Liver (tissue), 9 donors: ENCODE data around the gene KIF3B. TPM values are rescaled to one million over a fixed set of nuclear protein-coding genes. Genes with fewer than 3 reads are reported as not detected.

ENCODE experiments used
- DNase-seq: peaks from one replicate; pipeline ENCODE4 v3.0.0-alpha.2; 2017; ENCODE audit warnings: low spot score
- H3K27ac ChIP-seq, 2 donors: one replicate each; pipeline ENCODE4 v1.7.0; 2013; ENCODE audit warnings: inconsistent platforms in 2 of 2, low read length in 2 of 2, control low read depth in 1 of 2, low read depth in 1 of 2, mild to moderate bottlenecking in 1 of 2
- H3K27me3 ChIP-seq, 4 donors: one replicate each; pipeline versions ENCODE4 v1.6.1 to v1.7.0; 2013; ENCODE audit warnings: low read length in 3 of 4, inconsistent platforms in 1 of 4, mild to moderate bottlenecking in 1 of 4, moderate library complexity in 1 of 4; ENCODE audit not compliant: control insufficient read depth in 4 of 4, insufficient read depth in 4 of 4
- H3K36me3 ChIP-seq, 4 donors: one replicate each; pipeline versions ENCODE4 v1.6.1 to v1.7.0; 2013; ENCODE audit warnings: low read length in 3 of 4, mild to moderate bottlenecking in 3 of 4, low read depth in 1 of 4, moderate library complexity in 1 of 4; ENCODE audit not compliant: control insufficient read depth in 4 of 4, insufficient read depth in 3 of 4
- H3K4me1 ChIP-seq, 4 donors: one replicate each; pipeline versions ENCODE4 v1.6.1 to v1.7.0; 2013; ENCODE audit warnings: low read length in 3 of 4, mild to moderate bottlenecking in 3 of 4, moderate library complexity in 1 of 4; ENCODE audit not compliant: control insufficient read depth in 4 of 4, insufficient read depth in 4 of 4
- H3K4me3 ChIP-seq, 3 donors: one replicate each; pipeline versions ENCODE4 v1.6.1 to v1.7.0; 2013; ENCODE audit warnings: low read length in 3 of 3, control low read depth in 1 of 3, low read depth in 1 of 3, mild to moderate bottlenecking in 1 of 3
- H3K9ac ChIP-seq, 2 donors: one replicate each; pipeline ENCODE4 v1.7.0; 2013; ENCODE audit warnings: low read length in 2 of 2, mild to moderate bottlenecking in 2 of 2, moderate library complexity in 2 of 2, control low read depth in 1 of 2, low read depth in 1 of 2
- H3K9me3 ChIP-seq, 4 donors: one replicate each; pipeline versions ENCODE4 v1.6.1 to v1.7.0; 2013; ENCODE audit warnings: low read length in 3 of 4; ENCODE audit not compliant: control insufficient read depth in 4 of 4
- FOXA1 ChIP-seq: IDR thresholded peaks from 2 replicates; pipeline ENCODE4 v1.6.1; 2016; ENCODE audit warnings: antibody characterized with exemption
- FOXA2 ChIP-seq: IDR thresholded peaks from 2 replicates; pipeline ENCODE4 v1.6.1; 2016; ENCODE audit warnings: antibody characterized with exemption
- JUND ChIP-seq, 2 donors: IDR thresholded peaks; 2 replicates each; pipeline ENCODE4 v1.6.1; 2016; ENCODE audit warnings: antibody characterized with exemption in 2 of 2
- NR2F2 ChIP-seq: IDR thresholded peaks from 2 replicates; pipeline ENCODE4 v1.6.1; 2016; ENCODE audit warnings: antibody characterized with exemption
- RAD21 ChIP-seq, 2 donors: IDR thresholded peaks; 2 replicates each; pipeline ENCODE4 v1.6.1; 2016; ENCODE audit warnings: antibody characterized with exemption in 2 of 2, mild to moderate bottlenecking in 2 of 2
- SP1 ChIP-seq: IDR thresholded peaks from 2 replicates; pipeline ENCODE4 v1.6.1; 2018; ENCODE audit warnings: antibody characterized with exemption, mild to moderate bottlenecking
- TAF1 ChIP-seq: conservative IDR thresholded peaks from 2 replicates; pipeline ENCODE4 v1.6.1; 2016; ENCODE audit warnings: antibody characterized with exemption, mild to moderate bottlenecking
- YY1 ChIP-seq: IDR thresholded peaks from 2 replicates; pipeline ENCODE4 v1.6.1; 2016; ENCODE audit warnings: antibody characterized with exemption, mild to moderate bottlenecking
- WGBS: extraction: QIAGEN DNeasy Blood & Tissue Kit; methylation state at CpG from one replicate; pipeline ENCODE4 v1.1.7; 2013; 5-methylcytosine and 5-hydroxymethylcytosine counted together
- polyA plus RNA-seq, 2 donors: library from polyadenylated mRNA; stranded (reverse) in 1 of 2; unstranded in 1 of 2; fragments of 200-250 nt in 1 of 2; fragments of >200 nt in 1 of 2; fragmentation: Nextera tagmentation in 1 of 2; extraction: Ambion mirVana in 1 of 2; gene quantifications; one replicate each; pipeline versions ENCODE4 v1.2.1 to v1.2.3, GENCODE V29; 2013 to 2015
- total RNA-seq, 2 donors: library from RNA; depleted of rRNA; stranded (reverse); fragments of >200 nt; gene quantifications; one replicate each; pipeline ENCODE4 v1.2.3, GENCODE V29; 2014
- TF ChIP-seq, protein P1 (sequence below): IDR thresholded peaks from 2 replicates; pipeline ENCODE4 v1.6.1; 2016; ENCODE audit warnings: antibody characterized with exemption
- TF ChIP-seq, protein P2 (sequence below): IDR thresholded peaks from 2 replicates; pipeline ENCODE4 v1.6.1; 2016; ENCODE audit warnings: antibody characterized with exemption
- TF ChIP-seq, protein P3 (sequence below): IDR thresholded peaks from 2 replicates; pipeline ENCODE4 v1.6.1; 2016; ENCODE audit warnings: antibody characterized with exemption
- TF ChIP-seq, protein P4 (sequence below): fragments of 150-350 bp; IDR thresholded peaks from 2 replicates; pipeline ENCODE4 v1.5.1; 2017; ENCODE audit warnings: improper control_type of control experiment, low read depth, low read length; ENCODE audit not compliant: missing input control
- TF ChIP-seq, protein P5 (sequence below): IDR thresholded peaks from 2 replicates; pipeline ENCODE4 v1.6.1; 2016; ENCODE audit warnings: antibody characterized with exemption, mild to moderate bottlenecking
- donor health status: healthy.
- donor health status: healthy.
- donor health status: healthy.
- donor health status: healthy.
- donor health status: healthy.

KIF3B gene
- total and polyA plus RNA-seq, 4 donors, result 8.3 to 24.2 (median 12.9) TPM

DNA sequence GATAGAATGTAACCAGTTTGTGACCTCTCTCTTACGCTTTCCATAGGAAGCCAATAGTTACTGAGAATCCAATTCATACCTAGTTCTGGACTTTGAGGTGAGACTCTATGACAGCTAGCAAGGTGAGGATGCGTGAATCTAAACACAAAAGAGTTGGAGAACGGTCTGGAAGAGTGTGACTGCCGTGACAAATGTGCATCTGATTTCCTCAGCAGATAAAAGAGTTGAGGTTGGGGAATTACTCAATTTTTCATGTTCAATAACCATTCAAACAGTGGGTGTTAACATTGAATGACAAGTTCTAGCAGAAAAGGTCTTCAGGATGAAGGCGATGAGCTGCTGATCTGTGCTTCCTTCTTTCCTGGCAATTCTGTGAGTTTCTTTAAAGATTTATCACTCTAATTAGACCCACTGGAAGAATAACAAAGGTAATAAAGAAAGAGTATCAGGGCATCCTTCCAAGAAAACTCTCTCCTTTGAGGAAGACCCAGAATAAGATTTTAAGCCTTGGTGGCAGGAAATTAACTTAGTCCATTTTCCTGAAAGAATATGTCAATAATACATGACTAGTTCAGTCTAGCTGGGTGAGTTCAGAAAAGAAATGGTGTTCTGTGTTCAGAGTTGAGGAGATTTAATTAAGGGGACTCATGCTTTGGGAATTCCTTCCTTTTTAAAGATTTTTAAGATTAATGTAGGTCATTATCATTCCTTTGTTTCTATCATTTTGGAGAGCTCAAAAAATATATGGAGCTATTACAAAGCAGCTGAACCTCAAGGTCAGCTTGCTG is 24.5 kb downstream of the KIF3B start:
- H3K27ac ChIP-seq, result no peak overlapping the region
- TF ChIP-seq SP1 (no peak), RAD21 (IDR thresholded peaks at IDR 0.05) (no peak), YY1 (no peak), NR2F2 (no peak), FOXA1 (no peak), FOXA2 (no peak), JUND (IDR thresholded peaks at IDR 0.05) (no peak)
- TF ChIP-seq, protein P1, sequence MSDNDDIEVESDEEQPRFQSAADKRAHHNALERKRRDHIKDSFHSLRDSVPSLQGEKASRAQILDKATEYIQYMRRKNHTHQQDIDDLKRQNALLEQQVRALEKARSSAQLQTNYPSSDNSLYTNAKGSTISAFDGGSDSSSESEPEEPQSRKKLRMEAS, result no peak
- TF ChIP-seq, protein P2, sequence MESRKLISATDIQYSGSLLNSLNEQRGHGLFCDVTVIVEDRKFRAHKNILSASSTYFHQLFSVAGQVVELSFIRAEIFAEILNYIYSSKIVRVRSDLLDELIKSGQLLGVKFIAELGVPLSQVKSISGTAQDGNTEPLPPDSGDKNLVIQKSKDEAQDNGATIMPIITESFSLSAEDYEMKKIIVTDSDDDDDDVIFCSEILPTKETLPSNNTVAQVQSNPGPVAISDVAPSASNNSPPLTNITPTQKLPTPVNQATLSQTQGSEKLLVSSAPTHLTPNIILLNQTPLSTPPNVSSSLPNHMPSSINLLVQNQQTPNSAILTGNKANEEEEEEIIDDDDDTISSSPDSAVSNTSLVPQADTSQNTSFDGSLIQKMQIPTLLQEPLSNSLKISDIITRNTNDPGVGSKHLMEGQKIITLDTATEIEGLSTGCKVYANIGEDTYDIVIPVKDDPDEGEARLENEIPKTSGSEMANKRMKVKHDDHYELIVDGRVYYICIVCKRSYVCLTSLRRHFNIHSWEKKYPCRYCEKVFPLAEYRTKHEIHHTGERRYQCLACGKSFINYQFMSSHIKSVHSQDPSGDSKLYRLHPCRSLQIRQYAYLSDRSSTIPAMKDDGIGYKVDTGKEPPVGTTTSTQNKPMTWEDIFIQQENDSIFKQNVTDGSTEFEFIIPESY, result no peak
- TF ChIP-seq, protein P3, sequence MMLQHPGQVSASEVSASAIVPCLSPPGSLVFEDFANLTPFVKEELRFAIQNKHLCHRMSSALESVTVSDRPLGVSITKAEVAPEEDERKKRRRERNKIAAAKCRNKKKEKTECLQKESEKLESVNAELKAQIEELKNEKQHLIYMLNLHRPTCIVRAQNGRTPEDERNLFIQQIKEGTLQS, result no peak
- TF ChIP-seq, protein P4, sequence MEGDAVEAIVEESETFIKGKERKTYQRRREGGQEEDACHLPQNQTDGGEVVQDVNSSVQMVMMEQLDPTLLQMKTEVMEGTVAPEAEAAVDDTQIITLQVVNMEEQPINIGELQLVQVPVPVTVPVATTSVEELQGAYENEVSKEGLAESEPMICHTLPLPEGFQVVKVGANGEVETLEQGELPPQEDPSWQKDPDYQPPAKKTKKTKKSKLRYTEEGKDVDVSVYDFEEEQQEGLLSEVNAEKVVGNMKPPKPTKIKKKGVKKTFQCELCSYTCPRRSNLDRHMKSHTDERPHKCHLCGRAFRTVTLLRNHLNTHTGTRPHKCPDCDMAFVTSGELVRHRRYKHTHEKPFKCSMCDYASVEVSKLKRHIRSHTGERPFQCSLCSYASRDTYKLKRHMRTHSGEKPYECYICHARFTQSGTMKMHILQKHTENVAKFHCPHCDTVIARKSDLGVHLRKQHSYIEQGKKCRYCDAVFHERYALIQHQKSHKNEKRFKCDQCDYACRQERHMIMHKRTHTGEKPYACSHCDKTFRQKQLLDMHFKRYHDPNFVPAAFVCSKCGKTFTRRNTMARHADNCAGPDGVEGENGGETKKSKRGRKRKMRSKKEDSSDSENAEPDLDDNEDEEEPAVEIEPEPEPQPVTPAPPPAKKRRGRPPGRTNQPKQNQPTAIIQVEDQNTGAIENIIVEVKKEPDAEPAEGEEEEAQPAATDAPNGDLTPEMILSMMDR, result no peak
- no peak overlapping the region for H3K4me3 ChIP-seq

DNA sequence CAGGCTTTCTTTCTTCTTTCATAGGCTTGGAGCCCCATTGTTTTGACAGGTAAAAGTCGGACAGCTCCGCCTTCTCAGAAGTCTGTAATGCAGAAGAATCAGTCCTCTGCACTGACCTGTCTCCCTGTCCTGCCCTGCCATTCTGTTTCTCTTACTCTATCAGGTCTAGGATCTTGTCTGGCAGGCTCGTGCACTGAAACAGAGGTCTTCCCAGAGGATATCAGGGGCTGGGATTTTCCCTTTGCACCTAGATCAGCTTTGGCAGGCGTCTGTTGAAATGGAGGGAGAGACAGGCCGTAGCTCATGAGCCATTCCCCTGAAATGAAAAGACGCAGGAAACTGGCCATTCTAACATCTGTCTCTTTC is 25.0 kb downstream of the KIF3B start:
- H3K27ac ChIP-seq, result no peak overlapping the region
- no peaks in the 10 kb centered on the region for H3K27me3 ChIP-seq
- 78% methylated on average over 6 of the region's 6 CpGs for WGBS
- no peak for DNase-seq
- no peaks in the 10 kb centered on the region for H3K9me3 ChIP-seq
- no peak overlapping the region for H3K9ac ChIP-seq
- H3K4me1 ChIP-seq, result peaks cover 0 to 20% (median 17%) of the 10 kb centered on the region in 4 donors
- H3K36me3 ChIP-seq, result no peaks in the 10 kb centered on the region
- no peak overlapping the region for H3K4me3 ChIP-seq
- TF ChIP-seq, protein P5, sequence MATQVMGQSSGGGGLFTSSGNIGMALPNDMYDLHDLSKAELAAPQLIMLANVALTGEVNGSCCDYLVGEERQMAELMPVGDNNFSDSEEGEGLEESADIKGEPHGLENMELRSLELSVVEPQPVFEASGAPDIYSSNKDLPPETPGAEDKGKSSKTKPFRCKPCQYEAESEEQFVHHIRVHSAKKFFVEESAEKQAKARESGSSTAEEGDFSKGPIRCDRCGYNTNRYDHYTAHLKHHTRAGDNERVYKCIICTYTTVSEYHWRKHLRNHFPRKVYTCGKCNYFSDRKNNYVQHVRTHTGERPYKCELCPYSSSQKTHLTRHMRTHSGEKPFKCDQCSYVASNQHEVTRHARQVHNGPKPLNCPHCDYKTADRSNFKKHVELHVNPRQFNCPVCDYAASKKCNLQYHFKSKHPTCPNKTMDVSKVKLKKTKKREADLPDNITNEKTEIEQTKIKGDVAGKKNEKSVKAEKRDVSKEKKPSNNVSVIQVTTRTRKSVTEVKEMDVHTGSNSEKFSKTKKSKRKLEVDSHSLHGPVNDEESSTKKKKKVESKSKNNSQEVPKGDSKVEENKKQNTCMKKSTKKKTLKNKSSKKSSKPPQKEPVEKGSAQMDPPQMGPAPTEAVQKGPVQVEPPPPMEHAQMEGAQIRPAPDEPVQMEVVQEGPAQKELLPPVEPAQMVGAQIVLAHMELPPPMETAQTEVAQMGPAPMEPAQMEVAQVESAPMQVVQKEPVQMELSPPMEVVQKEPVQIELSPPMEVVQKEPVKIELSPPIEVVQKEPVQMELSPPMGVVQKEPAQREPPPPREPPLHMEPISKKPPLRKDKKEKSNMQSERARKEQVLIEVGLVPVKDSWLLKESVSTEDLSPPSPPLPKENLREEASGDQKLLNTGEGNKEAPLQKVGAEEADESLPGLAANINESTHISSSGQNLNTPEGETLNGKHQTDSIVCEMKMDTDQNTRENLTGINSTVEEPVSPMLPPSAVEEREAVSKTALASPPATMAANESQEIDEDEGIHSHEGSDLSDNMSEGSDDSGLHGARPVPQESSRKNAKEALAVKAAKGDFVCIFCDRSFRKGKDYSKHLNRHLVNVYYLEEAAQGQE, result no peak
- TF ChIP-seq YY1 (no peak), FOXA2 (no peak), TAF1 (no peak), RAD21 (IDR thresholded peaks at IDR 0.05) (no peak), NR2F2 (no peak)
- TF ChIP-seq, protein P1, result no peak

More for the DNA sequence above, 24.5 kb downstream of the KIF3B start:
- no peaks in the 10 kb centered on the region for H3K27me3 ChIP-seq
- DNase-seq, result no peak
- no peak overlapping the region for H3K9ac ChIP-seq
- peaks cover 0 to 25% (median 22%) of the 10 kb centered on the region in 4 donors for H3K4me1 ChIP-seq
- H3K9me3 ChIP-seq, result no peaks in the 10 kb centered on the region
- WGBS, result 88% methylated on average over 5 of the region's 5 CpGs
- no peaks in the 10 kb centered on the region for H3K36me3 ChIP-seq
